Measurements from ENCODE around the gene SRSF4.

DNA sequence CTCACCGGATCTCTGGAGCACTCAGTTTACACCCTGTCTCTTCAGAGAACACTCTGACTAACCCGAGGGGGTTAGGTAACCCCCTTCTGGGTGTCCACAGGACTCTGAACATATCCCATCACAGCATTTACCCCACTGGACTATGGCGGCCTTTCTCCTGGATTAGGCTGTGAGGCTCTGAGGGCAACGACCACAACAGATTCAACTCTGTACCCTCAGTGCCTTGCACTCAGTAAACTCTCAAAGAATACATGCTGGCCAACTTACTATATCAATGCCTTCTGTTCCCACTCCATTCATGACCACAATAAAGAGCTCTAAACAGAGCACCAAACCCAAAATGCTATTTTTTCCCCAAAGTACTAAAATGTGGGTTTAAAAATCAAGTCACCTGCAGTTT is 43.7 kb upstream of the SRSF4 start:
- TF ChIP-seq, protein P1, sequence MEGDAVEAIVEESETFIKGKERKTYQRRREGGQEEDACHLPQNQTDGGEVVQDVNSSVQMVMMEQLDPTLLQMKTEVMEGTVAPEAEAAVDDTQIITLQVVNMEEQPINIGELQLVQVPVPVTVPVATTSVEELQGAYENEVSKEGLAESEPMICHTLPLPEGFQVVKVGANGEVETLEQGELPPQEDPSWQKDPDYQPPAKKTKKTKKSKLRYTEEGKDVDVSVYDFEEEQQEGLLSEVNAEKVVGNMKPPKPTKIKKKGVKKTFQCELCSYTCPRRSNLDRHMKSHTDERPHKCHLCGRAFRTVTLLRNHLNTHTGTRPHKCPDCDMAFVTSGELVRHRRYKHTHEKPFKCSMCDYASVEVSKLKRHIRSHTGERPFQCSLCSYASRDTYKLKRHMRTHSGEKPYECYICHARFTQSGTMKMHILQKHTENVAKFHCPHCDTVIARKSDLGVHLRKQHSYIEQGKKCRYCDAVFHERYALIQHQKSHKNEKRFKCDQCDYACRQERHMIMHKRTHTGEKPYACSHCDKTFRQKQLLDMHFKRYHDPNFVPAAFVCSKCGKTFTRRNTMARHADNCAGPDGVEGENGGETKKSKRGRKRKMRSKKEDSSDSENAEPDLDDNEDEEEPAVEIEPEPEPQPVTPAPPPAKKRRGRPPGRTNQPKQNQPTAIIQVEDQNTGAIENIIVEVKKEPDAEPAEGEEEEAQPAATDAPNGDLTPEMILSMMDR (IDR thresholded peaks at IDR 0.05; ENCODE audit: low read length) = no peak
- no peak for TF ChIP-seq EZH2 (optimal IDR thresholded peaks at IDR 0.05; ENCODE audit: low read depth, low read length)

Data from MM.1S (cell line).